Common myeloid progenitor, CD34-positive (primary cell): ENCODE data around the gene VWF.

Experiments
- CTCF ChIA-PET: fragments of 350-600 bp; sonication (Branson Sonifier 250); formaldehyde crosslinking; loops from one replicate; lab custom pipeline; 2021; ENCODE audit warnings: antibody characterized with exemption; lab: Charles Lee
- POLR2A ChIA-PET: fragments of 350-600 bp; sonication (Branson Sonifier 250); formaldehyde crosslinking; loops from one replicate; lab custom pipeline; 2021; ENCODE audit warnings: antibody characterized with exemption; lab: Charles Lee
- DNase-seq, 3 donors: peaks; one replicate each; pipeline versions ENCODE4 v3.0.0 to v3.0.0-alpha.2; 2013
- H3K27ac ChIP-seq, 2 experiments: 1 replicate in 1 of 2; 2 replicates in 1 of 2; pipeline ENCODE4 v1.7.0; 2013; ENCODE audit warnings: inconsistent platforms in 2 of 2, low read length in 2 of 2, mild to moderate bottlenecking in 2 of 2, low read depth in 1 of 2, moderate library complexity in 1 of 2; ENCODE audit not compliant: severe bottlenecking in 2 of 2, insufficient read depth in 1 of 2, poor library complexity in 1 of 2
- H3K27me3 ChIP-seq, 5 experiments: replicated peaks in 2 of 5; 1 replicate in 3 of 5; 2 replicates in 2 of 5; pipeline versions ENCODE4 v1.6.1 to v1.7.0; 2013; ENCODE audit warnings: low read length in 4 of 5, mild to moderate bottlenecking in 2 of 5, moderate library complexity in 2 of 5, inconsistent platforms in 1 of 5; ENCODE audit not compliant: insufficient read depth in 5 of 5, control insufficient read depth in 4 of 5
- H3K36me3 ChIP-seq, 4 experiments: 1 replicate in 2 of 4; 2 replicates in 2 of 4; pipeline versions ENCODE4 v1.6.1 to v1.7.0; 2013; ENCODE audit warnings: low read length in 3 of 4, control low read depth in 1 of 4, mild to moderate bottlenecking in 1 of 4; ENCODE audit not compliant: control insufficient read depth in 4 of 4, insufficient read depth in 4 of 4
- H3K4me1 ChIP-seq, 4 experiments: 1 replicate in 3 of 4; 2 replicates in 1 of 4; pipeline versions ENCODE4 v1.6.1 to v1.7.1; 2013; ENCODE audit warnings: low read length in 3 of 4, mild to moderate bottlenecking in 3 of 4, control low read depth in 1 of 4, inconsistent platforms in 1 of 4, moderate library complexity in 1 of 4; ENCODE audit not compliant: control insufficient read depth in 4 of 4, insufficient read depth in 4 of 4; ENCODE audit errors: control extremely low read depth in 1 of 4
- H3K4me3 ChIP-seq, 7 experiments: 1 replicate in 4 of 7; 2 replicates in 3 of 7; pipeline versions ENCODE4 v1.5.1 to v1.7.0; 2013; ENCODE audit warnings: mild to moderate bottlenecking in 7 of 7, low read length in 6 of 7, moderate library complexity in 6 of 7, inconsistent platforms in 2 of 7, low read depth in 2 of 7, control low read depth in 1 of 7; ENCODE audit not compliant: insufficient read depth in 4 of 7, control insufficient read depth in 1 of 7; ENCODE audit errors: extremely low read depth in 1 of 7
- H3K9me3 ChIP-seq, 5 experiments: 1 replicate in 4 of 5; 2 replicates in 1 of 5; pipeline versions ENCODE4 v1.6.1 to v1.7.1; 2013; ENCODE audit warnings: low read length in 4 of 5, mild to moderate bottlenecking in 2 of 5, inconsistent platforms in 1 of 5, low read depth in 1 of 5, moderate library complexity in 1 of 5; ENCODE audit not compliant: control insufficient read depth in 4 of 5, insufficient read depth in 2 of 5; ENCODE audit errors: control extremely low read depth in 1 of 5
- WGBS: methylation state at CpG from one replicate; pipeline ENCODE4 v1.1.5; 2013; ENCODE audit not compliant: insufficient coverage; 5-methylcytosine and 5-hydroxymethylcytosine counted together

Gene VWF

GRCh38 chr12:5988088-5988487 is 136.4 kb downstream of the VWF start:
- Histone ChIP-seq H3K27me3 (no peaks in the 10 kb centered on the region), H3K9me3 (no peaks in the 10 kb centered on the region), H3K36me3 (no peaks in the 10 kb centered on the region), H3K27ac (no peak overlapping the region), H3K4me1 (no peaks in the 10 kb centered on the region), H3K4me3 (no peak overlapping the region)
- no peak for DNase-seq
- ChIA-PET CTCF (interaction anchor here (0.6 to 11.0 kb wide), 26 partner anchors 11 to 307 kb away, joined by 3 to 265 read pairs (median 6); no protein-coding TSS in a partner anchor), POLR2A (interaction anchor here (0.7 to 1.4 kb wide), 2 partner anchors 43 to 50 kb away, joined by 4 read pairs; no protein-coding TSS in a partner anchor)
- WGBS, result 93% methylated on average over 6 of the region's 10 CpGs

GRCh38 chr12:5987573-5987972 is 136.9 kb downstream of the VWF start:
- Histone ChIP-seq H3K9me3 (no peaks in the 10 kb centered on the region), H3K27me3 (no peaks in the 10 kb centered on the region), H3K27ac (no peak overlapping the region), H3K4me1 (no peaks in the 10 kb centered on the region), H3K36me3 (no peaks in the 10 kb centered on the region), H3K4me3 (no peak overlapping the region)
- DNase-seq, result no peak
- WGBS, result 91% methylated on average over 4 of the region's 5 CpGs
- CTCF ChIA-PET, result interaction anchor here (0.9 to 11.0 kb wide), 19 partner anchors 10 to 300 kb away, joined by 3 to 265 read pairs (median 8); no protein-coding TSS in a partner anchor
- POLR2A ChIA-PET, result interaction anchor here (1.4 kb wide), 1 partner anchor 51 kb away, joined by 4 read pairs; no protein-coding TSS in a partner anchor

- Histone ChIP-seq H3K4me1 (no peaks in the 10 kb centered on the region), H3K4me3 (no peak overlapping the region), H3K27me3 (no peaks in the 10 kb centered on the region), H3K36me3 (no peaks in the 10 kb centered on the region), H3K27ac (no peak overlapping the region), H3K9me3 (no peaks in the 10 kb centered on the region)
- ChIA-PET POLR2A (no interaction called here), CTCF (interaction anchor here (1.8 kb wide), 1 partner anchor 53 kb away, joined by 12 read pairs; no protein-coding TSS in a partner anchor)
- WGBS, result 84% methylated on average over 7 of the region's 8 CpGs
- no peak for DNase-seq
Observed at GRCh38 chr12:5985471-5985870, 139.0 kb downstream of the VWF start.

- H3K36me3 ChIP-seq, result no peaks in the 10 kb centered on the region
- CTCF ChIA-PET, result no interaction called here
- H3K27ac ChIP-seq, result no peak overlapping the region
- WGBS, result 95% methylated on average over 8 of the region's 9 CpGs
- POLR2A ChIA-PET, result no interaction called here
- no peak overlapping the region for H3K4me3 ChIP-seq
- no peaks in the 10 kb centered on the region for H3K4me1 ChIP-seq
- no peaks in the 10 kb centered on the region for H3K9me3 ChIP-seq
- H3K27me3 ChIP-seq, result no peaks in the 10 kb centered on the region
- DNase-seq, result no peak
Observed at GRCh38 chr12:5984873-5985272, 139.6 kb downstream of the VWF start.

- H3K27ac ChIP-seq, result no peak overlapping the region
- H3K4me3 ChIP-seq, result no peak overlapping the region
- H3K36me3 ChIP-seq, result no peaks in the 10 kb centered on the region
- 100% methylated on average over 2 of the region's 4 CpGs for WGBS
- no peak for DNase-seq
- no peaks in the 10 kb centered on the region for H3K27me3 ChIP-seq
- ChIA-PET POLR2A (interaction anchor here (0.6 kb wide), 1 partner anchor 1134 kb away, joined by 3 read pairs; no protein-coding TSS in a partner anchor), CTCF (interaction anchor here (0.9 to 3.1 kb wide), 3 partner anchors 9 to 56 kb away, joined by 3 to 18 read pairs (median 11); no protein-coding TSS in a partner anchor)
- no peaks in the 10 kb centered on the region for H3K4me1 ChIP-seq
- no peaks in the 10 kb centered on the region for H3K9me3 ChIP-seq
Observed at GRCh38 chr12:5982106-5982505, 142.4 kb downstream of the VWF start.

GRCh38 chr12:5977556-5977955 is 146.9 kb downstream of the VWF start:
- Histone ChIP-seq H3K9me3 (no peaks in the 10 kb centered on the region), H3K27me3 (no peaks in the 10 kb centered on the region), H3K36me3 (no peaks in the 10 kb centered on the region), H3K27ac (no peak overlapping the region), H3K4me1 (no peaks in the 10 kb centered on the region), H3K4me3 (no peak overlapping the region)
- POLR2A ChIA-PET, result no interaction called here
- WGBS, result 100% methylated on average over 2 of the region's 6 CpGs
- no peak for DNase-seq
- CTCF ChIA-PET, result interaction anchor here (4.0 kb wide), 1 partner anchor 12 kb away, joined by 25 read pairs; no protein-coding TSS in a partner anchor

- ChIA-PET CTCF (interaction anchor here (0.7 to 4.0 kb wide), 2 partner anchors 12 to 13 kb away, joined by 3 to 25 read pairs; no protein-coding TSS in a partner anchor), POLR2A (no interaction called here)
- Histone ChIP-seq H3K27me3 (no peaks in the 10 kb centered on the region), H3K36me3 (no peaks in the 10 kb centered on the region), H3K9me3 (no peaks in the 10 kb centered on the region), H3K4me1 (no peaks in the 10 kb centered on the region), H3K27ac (no peak overlapping the region), H3K4me3 (no peak overlapping the region)
- 99% methylated on average over 6 of the region's 6 CpGs for WGBS
- no peak for DNase-seq
Observed at GRCh38 chr12:5976711-5977110, 147.8 kb downstream of the VWF start.
